Kidney (tissue), 14 donors: ENCODE data around the gene DUSP2. TPM values are rescaled to one million over a fixed set of nuclear protein-coding genes. Genes with fewer than 3 reads are reported as not detected.

ENCODE experiments used
- DNase-seq, 5 donors: peaks; one replicate each; pipeline ENCODE4 v3.0.0-alpha.2; 2013 to 2020
- FAIRE-seq: peaks from 2 replicates; lab custom pipeline; 2012; peaks lifted over from hg19 to GRCh38; lab: Jason Lieb, UNC
- H3K27ac ChIP-seq, 2 donors: one replicate each; pipeline ENCODE4 v1.7.0; 2013; ENCODE audit warnings: low read depth in 2 of 2, low read length in 2 of 2, inconsistent platforms in 1 of 2
- H3K27me3 ChIP-seq: one replicate; pipeline ENCODE4 v1.7.1; 2013; ENCODE audit warnings: low read length, inconsistent platforms; ENCODE audit not compliant: control insufficient read depth, insufficient read depth
- H3K36me3 ChIP-seq, 3 donors: one replicate each; pipeline versions ENCODE4 v1.7.0 to v1.7.1; 2013; ENCODE audit warnings: low read length in 3 of 3, control low read depth in 1 of 3, inconsistent platforms in 1 of 3; ENCODE audit not compliant: insufficient read depth in 3 of 3, control insufficient read depth in 2 of 3
- H3K4me1 ChIP-seq, 3 donors: one replicate each; pipeline versions ENCODE4 v1.7.0 to v1.7.1; 2013; ENCODE audit warnings: low read length in 3 of 3, inconsistent platforms in 1 of 3, low read depth in 1 of 3; ENCODE audit not compliant: control insufficient read depth in 2 of 3, insufficient read depth in 2 of 3
- H3K4me3 ChIP-seq, 3 donors: one replicate each; pipeline versions ENCODE4 v1.7.0 to v1.8.1; 2013; ENCODE audit warnings: low read length in 3 of 3, control low read depth in 1 of 3, inconsistent platforms in 1 of 3
- H3K9ac ChIP-seq, 3 donors: one replicate each; pipeline versions ENCODE4 v1.7.0 to v1.7.1; 2013; ENCODE audit warnings: low read length in 3 of 3, control low read depth in 1 of 3, inconsistent platforms in 1 of 3
- H3K9me3 ChIP-seq, 3 donors: one replicate each; pipeline versions ENCODE4 v1.7.0 to v1.7.1; 2013; ENCODE audit warnings: low read length in 3 of 3, control low read depth in 1 of 3, inconsistent platforms in 1 of 3; ENCODE audit not compliant: control insufficient read depth in 2 of 3, insufficient read depth in 1 of 3
- intact Hi-C: fragments of 100-400 bp; cut with DNase I; formaldehyde crosslinking; loops from one replicate; pipeline ENCODE4 v1.11.1; 2022
- polyA plus RNA-seq: library from polyadenylated mRNA; stranded (reverse); fragments of 350-450 nt; fragmentation: Illumina TruSeq; extraction: RNeasy Lipid Tissue Mini Kit (QIAGEN cat#74804); gene quantifications from one replicate; pipeline ENCODE4 v1.2.3, GENCODE V29; 2014; ENCODE audit warnings: low read depth, low replicate concordance; ENCODE audit not compliant: insufficient read depth
- total RNA-seq: library from RNA; stranded (reverse); fragmentation: NEBNext Ultra II Directional; extraction: Animal tissue kit (Norgen Biotek cat#: 25700); gene quantifications from one replicate; pipeline ENCODE4 v1.2.1, GENCODE V29; 2021
- TF ChIP-seq, protein P1 (sequence below): IDR thresholded peaks from 3 replicates; pipeline ENCODE4 v1.5.1; 2012; ENCODE audit warnings: mild to moderate bottlenecking, moderate library complexity, borderline replicate concordance; ENCODE audit not compliant: insufficient read depth; ENCODE audit errors: extremely low read depth
- donor health status: control.
- donor health status: control.
- donor health status: control.
- donor health status: control.
- donor health status: control.
- donor health status: DM: yes; HTN: yes; CAD: no.
- donor health status: Normal renal cell carcinoma (clear cell type).

The DUSP2 gene
- total and polyA plus RNA-seq, 2 donors from 2014 or later, result 5.6 to 11.8 TPM

DNA sequence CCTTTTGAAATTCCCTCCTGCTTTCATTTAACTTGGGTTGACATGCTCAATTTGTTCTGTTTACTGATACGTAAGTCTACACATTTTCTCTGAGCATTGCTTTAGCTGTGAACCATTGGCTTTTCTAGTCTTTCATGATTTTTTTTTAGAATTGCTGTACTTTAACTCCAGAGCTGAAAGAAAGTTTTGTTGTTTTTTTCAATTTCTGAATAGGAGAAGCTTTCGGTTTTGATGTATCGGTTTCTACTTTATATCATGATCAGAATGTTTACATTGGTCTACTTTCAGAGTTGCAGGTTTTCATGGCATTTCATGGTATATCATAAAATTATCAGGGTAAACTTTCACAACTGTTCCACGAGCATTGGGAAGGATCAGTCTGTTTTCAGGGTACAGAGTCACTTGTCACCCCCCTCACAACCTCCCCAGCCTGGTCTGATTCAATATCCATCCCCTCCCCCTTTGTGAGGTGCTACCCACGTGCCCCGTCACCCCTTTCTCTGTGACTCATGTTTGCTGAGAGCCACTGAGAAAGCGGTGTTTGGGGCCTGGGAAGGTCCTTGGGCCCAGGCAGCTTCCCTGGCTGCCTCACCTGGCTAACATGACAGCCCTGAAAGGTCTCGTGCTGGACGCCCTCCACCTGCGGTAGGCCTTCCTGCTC, 14.0 kb downstream of the DUSP2 start:
- Histone ChIP-seq H3K27ac (no peak overlapping the region), H3K36me3 (no peaks in the 10 kb centered on the region), H3K4me1 (no peaks in the 10 kb centered on the region), H3K4me3 (no peak overlapping the region), H3K9ac (no peak overlapping the region), H3K27me3 (no peaks in the 10 kb centered on the region), H3K9me3 (no peaks in the 10 kb centered on the region)
- intact Hi-C loops, result no loop called here
- TF ChIP-seq, protein P1, sequence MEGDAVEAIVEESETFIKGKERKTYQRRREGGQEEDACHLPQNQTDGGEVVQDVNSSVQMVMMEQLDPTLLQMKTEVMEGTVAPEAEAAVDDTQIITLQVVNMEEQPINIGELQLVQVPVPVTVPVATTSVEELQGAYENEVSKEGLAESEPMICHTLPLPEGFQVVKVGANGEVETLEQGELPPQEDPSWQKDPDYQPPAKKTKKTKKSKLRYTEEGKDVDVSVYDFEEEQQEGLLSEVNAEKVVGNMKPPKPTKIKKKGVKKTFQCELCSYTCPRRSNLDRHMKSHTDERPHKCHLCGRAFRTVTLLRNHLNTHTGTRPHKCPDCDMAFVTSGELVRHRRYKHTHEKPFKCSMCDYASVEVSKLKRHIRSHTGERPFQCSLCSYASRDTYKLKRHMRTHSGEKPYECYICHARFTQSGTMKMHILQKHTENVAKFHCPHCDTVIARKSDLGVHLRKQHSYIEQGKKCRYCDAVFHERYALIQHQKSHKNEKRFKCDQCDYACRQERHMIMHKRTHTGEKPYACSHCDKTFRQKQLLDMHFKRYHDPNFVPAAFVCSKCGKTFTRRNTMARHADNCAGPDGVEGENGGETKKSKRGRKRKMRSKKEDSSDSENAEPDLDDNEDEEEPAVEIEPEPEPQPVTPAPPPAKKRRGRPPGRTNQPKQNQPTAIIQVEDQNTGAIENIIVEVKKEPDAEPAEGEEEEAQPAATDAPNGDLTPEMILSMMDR, result no peak
- no peak for FAIRE-seq
- DNase-seq, result no peak

DNA sequence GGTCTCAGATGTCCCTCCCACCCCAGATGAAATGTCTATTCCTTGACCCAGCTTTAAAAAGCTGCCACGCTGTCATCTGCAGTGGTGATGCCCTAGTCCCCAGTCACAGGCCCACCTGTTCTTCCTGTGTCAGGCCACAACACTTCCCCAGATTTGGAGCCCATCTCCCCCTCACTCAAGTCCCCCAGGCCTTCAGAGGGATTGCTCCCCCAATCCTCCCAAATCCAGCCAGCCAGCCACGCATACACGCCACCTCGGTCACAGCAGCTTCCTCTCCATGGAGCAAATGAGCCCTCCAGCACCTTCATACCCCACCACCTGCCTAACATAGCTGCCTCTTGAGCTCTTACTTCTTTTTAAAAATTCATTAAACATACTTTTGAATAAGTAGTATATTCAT, 14.8 kb downstream of the DUSP2 start:
- TF ChIP-seq, protein P1, result no peak
- H3K4me3 ChIP-seq, result no peak overlapping the region
- H3K9me3 ChIP-seq, result no peaks in the 10 kb centered on the region
- H3K9ac ChIP-seq, result no peak overlapping the region
- no peak for DNase-seq
- no peaks in the 10 kb centered on the region for H3K27me3 ChIP-seq
- no peak overlapping the region for H3K27ac ChIP-seq
- no peak for FAIRE-seq
- intact Hi-C loops, result no loop called here
- no peaks in the 10 kb centered on the region for H3K36me3 ChIP-seq
- no peaks in the 10 kb centered on the region for H3K4me1 ChIP-seq

DNA sequence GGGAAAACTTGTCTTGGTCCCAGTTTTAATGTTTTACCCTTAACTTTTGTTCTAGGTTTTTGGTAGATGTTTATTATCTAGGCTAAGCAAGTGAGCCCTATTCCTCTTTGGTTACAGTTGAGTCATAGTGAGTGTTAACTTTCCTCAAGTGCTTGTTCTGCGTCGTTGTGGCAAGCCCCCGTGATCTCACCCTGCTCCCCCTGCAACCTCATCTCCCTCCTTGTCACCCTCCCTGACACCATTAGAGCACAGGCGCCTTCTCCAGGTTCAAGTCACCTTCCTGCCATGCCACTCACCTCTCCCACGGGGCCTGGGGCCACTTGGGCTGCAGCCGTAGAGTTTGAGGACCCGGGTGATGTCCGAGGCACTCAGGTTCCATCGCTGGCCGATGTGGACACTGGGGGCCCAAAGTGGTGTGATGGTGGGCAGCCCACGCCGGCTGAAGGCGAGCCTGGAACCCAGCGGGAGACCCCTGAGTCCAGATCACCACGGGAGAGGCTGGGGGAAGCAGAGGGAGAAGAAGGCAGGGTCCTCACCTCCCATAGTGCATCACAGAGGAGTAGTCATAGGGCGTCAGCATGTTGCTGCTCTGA, 15.6 kb downstream of the DUSP2 start:
- intact Hi-C loops, result no loop called here
- no peaks in the 10 kb centered on the region for H3K4me1 ChIP-seq
- H3K27me3 ChIP-seq, result no peaks in the 10 kb centered on the region
- no peak for FAIRE-seq
- no peak overlapping the region for H3K9ac ChIP-seq
- no peaks in the 10 kb centered on the region for H3K9me3 ChIP-seq
- no peaks in the 10 kb centered on the region for H3K36me3 ChIP-seq
- no peak for DNase-seq
- no peak overlapping the region for H3K4me3 ChIP-seq
- no peak overlapping the region for H3K27ac ChIP-seq
- TF ChIP-seq, protein P1, result no peak
